Keratinocyte (primary cell): ENCODE measurements around the gene SLC16A13. TPM values are rescaled to one million over a fixed set of nuclear protein-coding genes. Genes with fewer than 3 reads are reported as not detected.

Experiments
- DNase-seq: peaks from one replicate; pipeline ENCODE4 v3.0.0-alpha.2; 2011; ENCODE audit warnings: low read depth, missing footprints, low spot score
- FAIRE-seq: peaks from 2 replicates; lab custom pipeline; 2011; peaks lifted over from hg19 to GRCh38; lab: Jason Lieb, UNC
- H2AFZ ChIP-seq: 2 replicates; pipeline ENCODE4 v1.6.0; 2012; ENCODE audit warnings: low read length, control low read depth, inconsistent platforms; ENCODE audit not compliant: control insufficient read depth
- H3K27ac ChIP-seq: 2 replicates; pipeline ENCODE4 v1.5.1; 2011; ENCODE audit warnings: low read length; ENCODE audit not compliant: control insufficient read depth, insufficient read depth
- H3K27me3 ChIP-seq: 3 replicates; pipeline ENCODE4 v1.6.0; 2011; ENCODE audit warnings: low read length; ENCODE audit not compliant: control insufficient read depth, insufficient read depth; ENCODE audit errors: extremely low read depth
- H3K36me3 ChIP-seq, 2 experiments: 2 replicates in 1 of 2; 3 replicates in 1 of 2; pipeline ENCODE4 v1.5.1; 2011; ENCODE audit warnings: low read length in 2 of 2, mild to moderate bottlenecking in 1 of 2; ENCODE audit not compliant: control insufficient read depth in 2 of 2, insufficient read depth in 2 of 2; ENCODE audit errors: extremely low read depth in 1 of 2
- H3K4me1 ChIP-seq: 3 replicates; pipeline ENCODE4 v1.5.1; 2011; ENCODE audit warnings: low read length; ENCODE audit not compliant: control insufficient read depth, insufficient read depth; ENCODE audit errors: extremely low read depth
- H3K4me2 ChIP-seq: 3 replicates; pipeline ENCODE4 v1.6.0; 2011; ENCODE audit warnings: low read depth, low read length; ENCODE audit not compliant: control insufficient read depth, insufficient read depth; ENCODE audit errors: extremely low read depth
- H3K4me3 ChIP-seq, 3 experiments: fragments of 200-600 bp in 1 of 3; sonication (generic) in 1 of 3; 2 replicates in 2 of 3; 3 replicates in 1 of 3; pipeline ENCODE4 v1.5.1; 2011 to 2016; ENCODE audit warnings: low read length in 3 of 3, mild to moderate bottlenecking in 3 of 3, control low read depth in 2 of 3, inconsistent platforms in 1 of 3, low read depth in 1 of 3, mixed read lengths in 1 of 3, mixed run types in 1 of 3, moderate library complexity in 1 of 3; ENCODE audit not compliant: control insufficient read depth in 2 of 3, insufficient read depth in 2 of 3; ENCODE audit errors: extremely low read depth in 1 of 3
- H3K79me2 ChIP-seq: 2 replicates; pipeline ENCODE4 v1.6.0; 2012; ENCODE audit warnings: low read length; ENCODE audit not compliant: control insufficient read depth, insufficient read depth
- H3K9ac ChIP-seq: 3 replicates; pipeline ENCODE4 v1.6.0; 2011; ENCODE audit warnings: low read length; ENCODE audit not compliant: control insufficient read depth, insufficient read depth; ENCODE audit errors: extremely low read depth
- H3K9me1 ChIP-seq: 3 replicates; pipeline ENCODE4 v1.6.0; 2011; ENCODE audit warnings: low read length; ENCODE audit not compliant: control insufficient read depth, insufficient read depth; ENCODE audit errors: extremely low read depth
- H3K9me3 ChIP-seq: 2 replicates; pipeline ENCODE4 v1.5.1; 2012; ENCODE audit warnings: low read depth, low read length; ENCODE audit not compliant: control insufficient read depth
- H4K20me1 ChIP-seq: 3 replicates; pipeline ENCODE4 v1.6.0; 2011; ENCODE audit warnings: low read length; ENCODE audit not compliant: control insufficient read depth, insufficient read depth; ENCODE audit errors: extremely low read depth
- EZH2 ChIP-seq: IDR thresholded peaks from one replicate; pipeline ENCODE4 v1.6.1; 2012; ENCODE audit warnings: inconsistent platforms, mild to moderate bottlenecking, low read length, moderate library complexity
- dilution Hi-C: fragments of 300-500 bp; cut with MboI; formaldehyde crosslinking; loops from one replicate; pipeline ENCODE4 v1.7.0; 2020; ENCODE audit warnings: low sequenced_read_pairs; ENCODE audit not compliant: extremely low pct_ligation_motif_present
- polyA plus RNA-seq, 5 experiments: library from polyadenylated mRNA; depleted of rRNA in 3 of 5; stranded (reverse) in 3 of 5; stranded (forward) in 1 of 5; unstranded in 1 of 5; fragments of >200 nt; gene quantifications; 1 replicate in 1 of 5; 2 replicates in 3 of 5; 3 replicates in 1 of 5; pipeline versions ENCODE4 v1.2.1 to v1.2.3, GENCODE V29; 2011 to 2012; ENCODE audit warnings: missing spikeins in 2 of 5, low read depth in 1 of 5, low replicate concordance in 1 of 5
- TF ChIP-seq, protein P1 (sequence below), 3 experiments: IDR thresholded peaks in 1 of 3; conservative IDR thresholded peaks in 1 of 3; optimal IDR thresholded peaks in 1 of 3; 2 replicates in 2 of 3; 3 replicates in 1 of 3; pipeline versions ENCODE3 to v1.5.1; 2011; ENCODE audit warnings: low read length in 3 of 3, mild to moderate bottlenecking in 3 of 3, moderate library complexity in 2 of 3, control low read depth in 1 of 3, inconsistent platforms in 1 of 3; ENCODE audit not compliant: insufficient read depth in 2 of 3; ENCODE audit errors: extremely low read depth in 1 of 3

The SLC16A13 gene
- polyA plus RNA-seq, 1 donor (not counting 4 experiments of a cell fraction or from before 2014, with no cell fraction given): 2.7 TPM

DNA sequence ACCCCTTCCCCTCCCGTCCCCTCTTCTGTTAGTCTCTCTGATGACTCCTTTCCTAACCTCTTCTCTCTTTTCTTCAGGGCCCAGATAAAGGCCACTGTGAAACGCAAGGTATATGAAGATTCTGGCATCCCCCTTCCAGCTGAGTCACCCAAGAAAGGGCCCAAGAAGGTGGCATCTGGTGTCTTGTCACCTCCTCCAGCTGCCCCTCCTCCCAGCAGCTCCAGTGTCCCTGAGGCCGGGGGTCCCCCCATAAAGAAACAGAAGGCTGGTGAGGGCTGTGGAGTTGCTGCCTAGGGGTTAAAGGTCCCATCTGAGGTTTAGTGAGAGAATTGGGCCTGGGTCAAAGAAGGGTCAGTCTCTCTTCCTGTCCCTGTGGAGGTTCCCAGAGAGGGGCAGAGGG is 19.4 kb upstream of the SLC16A13 start:
- FAIRE-seq (no peak), DNase-seq (no peak)
- Histone ChIP-seq H3K9me1 (peaks cover 2% of the 10 kb centered on the region), H3K4me2 (no peak overlapping the region), H3K79me2 (peaks cover 23% of the 10 kb centered on the region), H2AFZ (no peak overlapping the region), H3K9me3 (no peaks in the 10 kb centered on the region), H3K4me3 (no peak overlapping the region), H3K36me3 (peaks cover 5 to 6% of the 10 kb centered on the region in 2 experiments), H3K9ac (no peak overlapping the region), H3K27me3 (no peaks in the 10 kb centered on the region), H3K4me1 (peaks cover 20% of the 10 kb centered on the region), H3K27ac (no peak overlapping the region), H4K20me1 (no peaks in the 10 kb centered on the region)
- dilution Hi-C loops: no loop called here
- TF ChIP-seq EZH2: no peak
- TF ChIP-seq, protein P1, sequence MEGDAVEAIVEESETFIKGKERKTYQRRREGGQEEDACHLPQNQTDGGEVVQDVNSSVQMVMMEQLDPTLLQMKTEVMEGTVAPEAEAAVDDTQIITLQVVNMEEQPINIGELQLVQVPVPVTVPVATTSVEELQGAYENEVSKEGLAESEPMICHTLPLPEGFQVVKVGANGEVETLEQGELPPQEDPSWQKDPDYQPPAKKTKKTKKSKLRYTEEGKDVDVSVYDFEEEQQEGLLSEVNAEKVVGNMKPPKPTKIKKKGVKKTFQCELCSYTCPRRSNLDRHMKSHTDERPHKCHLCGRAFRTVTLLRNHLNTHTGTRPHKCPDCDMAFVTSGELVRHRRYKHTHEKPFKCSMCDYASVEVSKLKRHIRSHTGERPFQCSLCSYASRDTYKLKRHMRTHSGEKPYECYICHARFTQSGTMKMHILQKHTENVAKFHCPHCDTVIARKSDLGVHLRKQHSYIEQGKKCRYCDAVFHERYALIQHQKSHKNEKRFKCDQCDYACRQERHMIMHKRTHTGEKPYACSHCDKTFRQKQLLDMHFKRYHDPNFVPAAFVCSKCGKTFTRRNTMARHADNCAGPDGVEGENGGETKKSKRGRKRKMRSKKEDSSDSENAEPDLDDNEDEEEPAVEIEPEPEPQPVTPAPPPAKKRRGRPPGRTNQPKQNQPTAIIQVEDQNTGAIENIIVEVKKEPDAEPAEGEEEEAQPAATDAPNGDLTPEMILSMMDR (optimal IDR thresholded peaks at IDR 0.05 in 1 of 3, IDR thresholded peaks at IDR 0.05 in 1 of 3, conservative IDR thresholded peaks at IDR 0.05 in 1 of 3; ENCODE audit: extremely low read depth in 1 of 3, insufficient read depth in 2 of 3, low read length in 3 of 3): no peak

DNA sequence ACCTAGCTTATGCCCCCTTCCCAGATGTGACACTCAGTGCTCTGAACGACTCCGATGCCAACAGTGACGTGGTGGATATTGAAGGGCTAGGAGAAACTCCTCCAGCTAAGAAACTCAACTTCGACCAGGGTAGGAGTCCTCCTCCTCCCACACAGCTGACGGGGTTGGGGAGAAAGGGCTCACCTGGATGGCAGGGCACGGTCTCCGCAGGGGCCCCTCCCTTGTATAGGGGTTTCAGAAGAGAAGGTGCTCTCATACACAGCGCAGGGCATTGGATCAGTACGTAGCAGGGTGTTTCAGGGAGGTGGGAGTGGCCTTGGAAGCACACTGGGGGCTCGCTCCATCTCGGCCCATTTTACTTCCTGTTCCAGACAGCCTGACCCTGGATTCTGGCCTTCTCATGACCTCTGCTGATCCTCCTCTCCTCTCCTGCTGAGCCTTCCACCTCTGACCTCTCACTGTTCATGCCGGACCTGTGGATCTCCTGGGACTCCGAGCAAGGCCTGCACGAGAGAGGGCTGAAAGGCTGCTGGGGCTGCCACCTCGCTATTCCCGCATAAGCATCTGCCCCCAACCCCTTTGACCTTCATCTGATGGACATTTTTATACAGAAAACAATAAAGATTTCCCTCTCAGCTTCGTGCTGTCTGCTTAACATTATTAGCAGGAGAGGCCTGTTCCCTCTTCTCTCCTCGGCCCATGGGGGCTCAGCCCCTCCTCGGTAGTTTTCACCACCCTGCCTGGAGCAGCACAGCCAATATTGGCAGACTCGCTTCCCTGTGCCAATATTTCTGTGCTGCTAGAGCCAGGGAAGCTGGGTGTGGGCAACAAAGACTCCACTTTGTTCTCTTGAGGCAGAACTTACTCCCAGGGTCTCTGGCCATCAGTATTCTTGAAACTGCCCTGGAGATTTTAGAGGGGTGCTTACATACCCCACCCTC is 18.7 kb upstream of the SLC16A13 start:
- Histone ChIP-seq H3K9ac (no peak overlapping the region), H3K9me3 (no peaks in the 10 kb centered on the region), H3K4me3 (no peak overlapping the region), H3K9me1 (peaks cover 2% of the 10 kb centered on the region), H4K20me1 (no peaks in the 10 kb centered on the region), H3K27me3 (no peaks in the 10 kb centered on the region), H3K4me1 (peaks cover 19% of the 10 kb centered on the region), H3K79me2 (peaks cover 17% of the 10 kb centered on the region), H3K36me3 (peaks cover 5 to 6% of the 10 kb centered on the region in 2 experiments), H2AFZ (no peak overlapping the region), H3K27ac (no peak overlapping the region), H3K4me2 (no peak overlapping the region)
- TF ChIP-seq, protein P1 (optimal IDR thresholded peaks at IDR 0.05 in 1 of 3, IDR thresholded peaks at IDR 0.05 in 1 of 3, conservative IDR thresholded peaks at IDR 0.05 in 1 of 3; ENCODE audit: extremely low read depth in 1 of 3, insufficient read depth in 2 of 3, low read length in 3 of 3): no peak
- no peak for TF ChIP-seq EZH2
- FAIRE-seq: no peak
- no peak for DNase-seq
- dilution Hi-C loops: no loop called here
